GM19193 (cell line): ENCODE data around the gene STAC2.

Experiments
- POLR2A ChIP-seq: IDR thresholded peaks from 4 replicates; pipeline ENCODE4 v1.6.1; 2011; ENCODE audit not compliant: insufficient read depth, insufficient read length; ENCODE audit errors: extremely low read depth

STAC2 gene

GRCh38 chr17:39204245-39204644 is 21.5 kb downstream of the STAC2 start:
- no peak for TF ChIP-seq POLR2A

DNA sequence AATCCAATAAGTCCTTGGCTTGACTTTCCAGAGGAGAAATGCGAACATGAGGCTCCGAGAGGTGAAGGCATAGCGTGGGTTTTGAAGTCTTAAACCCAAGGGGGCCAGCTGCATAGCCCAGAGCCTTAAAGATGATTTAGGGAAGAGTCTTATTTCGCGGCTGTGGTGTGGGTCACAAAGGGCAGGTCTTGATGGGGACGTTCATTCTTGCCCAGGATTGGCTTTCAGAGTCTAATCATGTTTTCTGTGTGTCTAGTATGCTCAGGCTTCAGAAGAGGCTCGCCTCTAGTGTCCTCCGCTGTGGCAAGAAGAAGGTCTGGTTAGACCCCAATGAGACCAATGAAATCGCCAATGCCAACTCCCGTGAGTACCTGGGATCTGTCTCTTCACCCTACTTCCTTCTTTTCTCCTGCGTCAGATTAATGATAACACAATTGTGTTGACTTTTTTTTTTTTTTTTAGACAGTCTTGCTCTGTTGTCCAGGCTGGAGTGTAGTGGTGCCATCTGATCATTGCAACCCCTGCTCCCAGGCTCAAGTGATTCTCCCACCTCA is 24.7 kb downstream of the STAC2 start:
- TF ChIP-seq POLR2A = no peak

GRCh38 chr17:39200070-39200879 is 25.5 kb downstream of the STAC2 start, which contains the start of gene RPL19:
RPL19 (plus strand) TSS chr17:39200283; CDS start chr17:39200345, 62 bp downstream.
- peak; percentile 99 for TF ChIP-seq POLR2A

DNA sequence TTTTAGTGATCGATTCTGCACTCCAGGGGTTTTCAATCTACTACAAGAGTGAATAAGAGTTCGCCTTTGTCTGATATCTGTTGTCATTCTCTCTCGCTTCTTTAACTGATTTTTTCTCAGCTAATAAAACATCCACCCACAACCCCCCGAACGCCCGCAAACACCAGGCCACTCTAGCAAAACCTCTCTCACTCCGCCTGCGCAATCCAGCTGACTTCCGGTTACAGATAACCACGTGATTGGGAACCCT is 26.0 kb downstream of the STAC2 start:
- TF ChIP-seq POLR2A = peak; percentile 55

GRCh38 chr17:39198186-39198566 is 27.6 kb downstream of the STAC2 start:
- TF ChIP-seq POLR2A = no peak

DNA sequence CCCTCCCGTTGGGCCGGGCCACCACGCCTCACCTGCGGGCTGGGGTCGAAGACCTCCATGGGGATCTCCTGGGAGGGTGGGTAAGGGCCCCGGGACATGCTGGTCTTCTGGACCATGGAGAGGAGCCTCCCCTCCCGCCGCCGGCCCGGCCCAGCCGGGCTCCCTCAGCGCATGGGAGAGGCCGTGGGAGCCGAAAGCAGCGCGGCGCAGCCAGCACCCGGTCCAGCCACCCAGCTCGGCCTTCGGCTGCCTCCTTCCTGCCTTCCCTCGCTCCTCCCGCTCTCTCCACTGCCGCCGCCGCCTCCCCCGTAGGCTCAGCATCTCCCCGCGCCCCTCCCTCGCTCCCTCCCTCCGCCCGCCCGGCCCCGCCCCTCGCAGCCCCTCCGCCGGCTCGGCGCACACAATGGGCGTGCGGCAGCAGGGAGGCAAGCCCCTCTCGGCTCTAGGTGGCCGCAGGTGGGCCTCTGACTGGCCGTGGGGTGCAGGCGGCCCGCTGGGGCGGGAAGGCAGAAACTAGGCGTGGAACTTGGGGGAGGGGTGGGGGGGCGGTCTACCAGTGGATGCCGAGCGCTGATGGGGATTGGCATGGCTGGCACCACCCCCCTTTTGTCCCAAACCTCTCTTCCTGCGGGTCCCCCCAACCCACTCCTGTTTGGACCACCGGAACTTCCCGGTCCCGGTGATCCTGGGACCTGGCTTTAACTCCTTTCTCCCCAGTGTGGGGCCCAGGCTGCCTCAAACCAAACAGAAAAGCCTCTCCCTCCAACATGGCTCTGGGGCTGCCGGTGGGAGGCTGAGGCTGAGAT is 28.2 kb downstream of the STAC2 start, which contains the start of gene CACNB1:
TSS of gene CACNB1 (minus strand) at position 290 of the 806 bp plus-strand sequence. CDS start at position 116, 174 bp downstream.
- TF ChIP-seq POLR2A = peak; percentile 60

DNA sequence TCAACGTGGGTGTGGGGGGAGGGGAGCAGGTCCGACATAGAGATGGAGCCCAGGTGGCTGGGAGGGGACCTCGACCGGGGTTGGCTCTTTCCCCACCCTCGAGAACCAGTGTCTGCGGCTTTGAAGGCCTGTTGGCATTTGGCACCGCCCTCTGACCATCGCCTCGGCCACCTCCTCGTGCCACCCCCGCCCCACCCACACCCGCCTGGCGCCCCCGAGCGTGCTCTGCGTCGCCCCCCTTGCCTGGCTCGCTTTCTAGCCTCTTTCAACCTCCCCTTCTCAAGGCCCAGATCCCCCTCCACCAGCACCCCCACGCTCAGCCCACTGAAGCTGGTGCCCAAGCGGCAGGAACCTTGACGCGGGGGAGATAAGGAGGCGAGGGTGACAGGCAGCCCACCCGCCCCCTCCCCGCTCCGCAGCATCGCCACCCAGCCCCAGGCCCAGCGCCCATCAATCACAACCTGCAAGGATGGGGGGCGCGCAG is 28.9 kb downstream of the STAC2 start:
- TF ChIP-seq POLR2A = no peak

- TF ChIP-seq POLR2A = no peak
Observed at GRCh38 chr17:39196241-39196807, 29.4 kb downstream of the STAC2 start.

DNA sequence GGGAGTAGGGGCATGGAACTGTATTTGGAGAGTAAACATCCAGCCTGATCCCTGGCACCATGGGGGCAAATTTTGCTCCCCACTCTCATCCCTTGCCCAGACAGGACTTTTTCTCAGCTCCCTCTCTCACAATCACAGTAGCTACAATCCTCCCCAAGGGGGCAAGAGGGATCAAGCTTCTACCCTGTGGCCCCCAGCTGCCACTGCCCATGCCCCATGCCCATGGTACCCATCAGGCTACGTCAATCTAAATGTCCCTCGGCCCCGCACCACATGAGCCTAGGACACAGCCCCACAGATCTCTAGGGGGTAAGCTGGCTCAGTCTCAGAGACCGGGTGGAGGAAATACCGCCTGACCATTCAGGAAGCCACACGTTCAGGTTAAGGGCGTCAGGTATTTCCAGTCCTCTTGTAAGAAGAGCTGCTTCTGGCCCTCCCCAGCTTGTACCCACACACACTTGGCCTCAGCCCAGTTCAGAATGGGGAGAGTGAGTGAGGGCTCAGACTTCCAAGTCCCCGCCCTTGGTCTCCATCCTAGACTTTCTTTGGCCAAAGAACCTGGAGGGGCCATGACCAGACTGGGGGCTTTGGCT is 30.1 kb downstream of the STAC2 start:
- no peak for TF ChIP-seq POLR2A

GRCh38 chr17:39194985-39195524 is 30.7 kb downstream of the STAC2 start:
- no peak for TF ChIP-seq POLR2A

- no peak for TF ChIP-seq POLR2A
Observed at GRCh38 chr17:39194089-39194984, 31.4 kb downstream of the STAC2 start.

- no peak for TF ChIP-seq POLR2A
Observed at GRCh38 chr17:39193346-39193745, 32.4 kb downstream of the STAC2 start.

DNA sequence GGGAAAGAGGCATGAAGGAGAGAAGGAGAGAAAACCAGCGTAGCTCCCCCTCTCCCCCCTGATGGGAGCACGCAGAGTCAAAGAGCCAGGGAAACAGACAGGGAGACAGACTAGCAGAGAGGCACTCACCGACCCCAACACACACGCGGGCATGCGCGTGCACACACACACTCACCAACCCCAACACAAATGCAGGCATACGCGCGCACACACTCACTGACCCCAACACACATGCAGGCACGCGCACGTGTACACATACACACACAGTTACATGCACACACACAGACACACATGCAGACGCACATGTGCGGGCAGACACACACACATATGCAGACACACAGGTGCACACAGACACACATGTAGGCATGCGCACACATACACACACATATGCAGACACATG is 32.8 kb downstream of the STAC2 start:
- no peak for TF ChIP-seq POLR2A
